SK-N-SH (cell line): Measurements from ENCODE around the gene ADPRHL1. TPM values are rescaled to one million over a fixed set of nuclear protein-coding genes. Genes with fewer than 3 reads are reported as not detected.

Experiments used
- CTCF ChIA-PET: fragments of 300-600, 350-600 bp; formaldehyde crosslinking; extraction: SDS; loops from one replicate; lab custom pipeline; 2021; lab: Yijun Ruan, JAX
- POLR2A ChIA-PET: fragments of 350-600 bp; sonication (Branson Sonifier 250); formaldehyde crosslinking; extraction: SDS; loops from one replicate; lab custom pipeline; 2020; ENCODE audit warnings: antibody characterized with exemption, inconsistent platforms; lab: Yijun Ruan, JAX
- DNase-seq: peaks from one replicate; pipeline ENCODE4 v3.0.0; 2012
- H2AFZ ChIP-seq: fragments of 200-600 bp; sonication (generic); 2 replicates; pipeline ENCODE4 v1.8.1; 2016; ENCODE audit warnings: antibody characterized with exemption, mild to moderate bottlenecking, low read depth
- H3F3A ChIP-seq: fragments of 200-600 bp; sonication (generic); replicated peaks from 2 replicates; pipeline ENCODE3; 2016; ENCODE audit warnings: antibody characterized with exemption, mild to moderate bottlenecking; ENCODE audit not compliant: insufficient read depth
- H3K27ac ChIP-seq, 2 experiments: fragments of 200-500 bp in 1 of 2; fragments of 200-600 bp in 1 of 2; sonication (Bioruptor generic) in 1 of 2; sonication (generic), shearing (Covaris generic) in 1 of 2; 2 replicates each; pipeline versions ENCODE4 v1.5.1 to v1.6.1; 2014 to 2016; ENCODE audit warnings: low read depth in 2 of 2, inconsistent platforms in 1 of 2, low read length in 1 of 2, mild to moderate bottlenecking in 1 of 2, mixed read lengths in 1 of 2
- H3K27me3 ChIP-seq: fragments of 200-600 bp; sonication (generic), shearing (Covaris generic); 2 replicates; pipeline ENCODE4 v1.6.1; 2016; ENCODE audit warnings: mixed run types; ENCODE audit not compliant: insufficient read depth
- H3K36me3 ChIP-seq, 2 experiments: fragments of 200-500 bp in 1 of 2; fragments of 200-600 bp in 1 of 2; sonication (Bioruptor generic) in 1 of 2; sonication (generic) in 1 of 2; replicated peaks in 1 of 2; 2 replicates each; pipeline versions ENCODE3 to v1.5.1; 2014 to 2016; ENCODE audit warnings: low read length in 1 of 2, mild to moderate bottlenecking in 1 of 2; ENCODE audit not compliant: insufficient read depth in 2 of 2, control insufficient read depth in 1 of 2
- H3K4me1 ChIP-seq, 2 experiments: fragments of 200-500 bp in 1 of 2; fragments of 200-600 bp in 1 of 2; sonication (Bioruptor generic) in 1 of 2; sonication (generic), shearing (Covaris generic) in 1 of 2; 2 replicates each; pipeline versions ENCODE4 v1.5.1 to v1.6.1; 2014 to 2016; ENCODE audit warnings: low read depth in 1 of 2, low read length in 1 of 2, mixed run types in 1 of 2; ENCODE audit not compliant: insufficient read depth in 2 of 2, control insufficient read depth in 1 of 2
- H3K4me2 ChIP-seq: fragments of 200-600 bp; sonication (generic), shearing (Covaris generic); 2 replicates; pipeline ENCODE4 v1.6.1; 2017; ENCODE audit warnings: mixed run types
- H3K4me3 ChIP-seq, 2 experiments: fragments of 200-500 bp in 1 of 2; fragments of 200-600 bp in 1 of 2; sonication (Bioruptor generic) in 1 of 2; sonication (generic), shearing (Covaris generic) in 1 of 2; 2 replicates each; pipeline versions ENCODE4 v1.5.1 to v1.8.1; 2014 to 2016; ENCODE audit warnings: low read depth in 2 of 2, inconsistent platforms in 1 of 2, low read length in 1 of 2, mild to moderate bottlenecking in 1 of 2, mixed read lengths in 1 of 2, moderate library complexity in 1 of 2
- H3K79me2 ChIP-seq: fragments of 200-600 bp; sonication (generic); 2 replicates; pipeline ENCODE4 v1.8.1; 2017; ENCODE audit warnings: mild to moderate bottlenecking; ENCODE audit not compliant: insufficient read depth
- H3K9ac ChIP-seq: fragments of 200-600 bp; sonication (generic); 2 replicates; pipeline ENCODE4 v1.6.1; 2017; ENCODE audit warnings: mixed run types
- H3K9me2 ChIP-seq: fragments of 200-600 bp; sonication (generic); 2 replicates; pipeline ENCODE4 v1.6.1; 2017; ENCODE audit warnings: mixed run types
- H3K9me3 ChIP-seq: fragments of 200-600 bp; sonication (generic); 2 replicates; pipeline ENCODE4 v1.6.1; 2017; ENCODE audit warnings: mixed run types, mild to moderate bottlenecking, moderate library complexity
- H4K20me1 ChIP-seq: fragments of 200-600 bp; sonication (generic); 2 replicates; pipeline ENCODE4 v1.6.1; 2017; ENCODE audit warnings: mild to moderate bottlenecking, mixed run types; ENCODE audit not compliant: insufficient read depth
- EP300 ChIP-seq, 2 experiments: IDR thresholded peaks; 2 replicates each; pipeline versions ENCODE4 v1.4.0 to v1.6.1; 2012; ENCODE audit warnings: borderline replicate concordance in 1 of 2, low read depth in 1 of 2, low read length in 1 of 2
- FOSL2 ChIP-seq: IDR thresholded peaks from 2 replicates; pipeline ENCODE4 v1.4.0; 2012; ENCODE audit warnings: low read depth, mild to moderate bottlenecking, moderate library complexity, borderline replicate concordance
- FOXM1 ChIP-seq: IDR thresholded peaks from 2 replicates; pipeline ENCODE4 v1.4.0; 2012; ENCODE audit warnings: low read depth, mild to moderate bottlenecking
- GABPA ChIP-seq: IDR thresholded peaks from 2 replicates; pipeline ENCODE4 v1.4.0; 2012; ENCODE audit warnings: low read depth, mild to moderate bottlenecking
- MEF2A ChIP-seq: IDR thresholded peaks from 2 replicates; pipeline ENCODE4 v1.4.0; 2012; ENCODE audit warnings: low read depth, borderline replicate concordance
- MXI1 ChIP-seq: IDR thresholded peaks from 2 replicates; pipeline ENCODE4 v1.6.1; 2012; ENCODE audit warnings: mild to moderate bottlenecking, low read depth, low read length, improper control_type of control experiment
- NRF1 ChIP-seq: IDR thresholded peaks from 2 replicates; pipeline ENCODE4 v1.6.1; 2012; ENCODE audit warnings: low read depth, mild to moderate bottlenecking, low read length
- RXRA ChIP-seq: IDR thresholded peaks from 2 replicates; pipeline ENCODE4 v1.4.0; 2012; ENCODE audit warnings: low read depth, mild to moderate bottlenecking, borderline replicate concordance
- TCF12 ChIP-seq: IDR thresholded peaks from 2 replicates; pipeline ENCODE4 v1.4.0; 2012
- TEAD4 ChIP-seq: IDR thresholded peaks from 2 replicates; pipeline ENCODE4 v1.4.0; 2012; ENCODE audit warnings: mild to moderate bottlenecking, borderline replicate concordance; ENCODE audit not compliant: insufficient read depth
- YY1 ChIP-seq: IDR thresholded peaks from 2 replicates; pipeline ENCODE4 v1.4.0; 2012; ENCODE audit warnings: low read depth, mild to moderate bottlenecking
- WGBS: methylation state at CpG from one replicate; pipeline ENCODE4 v1.1.6; 2017; ENCODE audit warnings: low lambda C conversion rate; 5-methylcytosine and 5-hydroxymethylcytosine counted together
- polyA plus RNA-seq, 3 experiments: library from polyadenylated mRNA; depleted of rRNA; stranded (reverse); fragments of >200 nt; gene quantifications; 2 replicates each; pipeline ENCODE4 v1.2.3, GENCODE V29; 2012
- TF ChIP-seq, protein P1 (sequence below): fragments of 150-350 bp; IDR thresholded peaks from 2 replicates; pipeline ENCODE4 v1.6.1; 2016; ENCODE audit warnings: mild to moderate bottlenecking, low read depth, low read length
- TF ChIP-seq, protein P2 (sequence below): IDR thresholded peaks from 2 replicates; pipeline ENCODE4 v1.4.0; 2012; ENCODE audit warnings: low read depth
- TF ChIP-seq, protein P3 (sequence below): fragments of 150-350 bp; IDR thresholded peaks from 2 replicates; pipeline ENCODE4 v1.6.1; 2017; ENCODE audit warnings: antibody characterized with exemption, low read length, low read depth, borderline replicate concordance
- TF ChIP-seq, protein P4 (sequence below): IDR thresholded peaks from 2 replicates; pipeline ENCODE4 v1.4.0; 2012; ENCODE audit warnings: low read depth, borderline replicate concordance
- TF ChIP-seq, protein P5 (sequence below): IDR thresholded peaks from 2 replicates; pipeline ENCODE4 v1.6.1; 2012; ENCODE audit warnings: mild to moderate bottlenecking, low read depth, low read length, moderate library complexity
- TF ChIP-seq, protein P6 (sequence below): IDR thresholded peaks from 2 replicates; pipeline ENCODE4; 2012

The ADPRHL1 gene
- polyA plus RNA-seq, 1 of the 3 experiments (the other 2 are of a cell fraction): 1.0 TPM

DNA sequence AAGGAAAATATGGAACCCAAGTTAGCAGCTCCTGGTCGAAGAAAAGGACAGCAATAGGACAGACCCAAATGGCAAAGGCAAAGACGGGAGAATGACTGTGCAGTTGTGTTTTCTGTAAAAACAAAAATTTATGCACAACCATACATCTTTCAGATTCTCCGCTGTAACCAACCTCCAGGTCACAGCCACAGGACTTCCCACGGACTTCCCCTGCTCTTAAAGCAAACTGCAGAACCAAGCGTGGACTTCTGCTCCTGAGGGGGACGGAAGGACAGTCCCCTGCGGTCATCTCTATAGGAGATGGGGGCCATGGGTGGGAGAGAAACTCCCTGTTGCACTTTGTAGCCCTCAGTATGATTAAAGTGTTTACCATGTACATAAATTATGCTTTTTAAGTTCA, 91.9 kb downstream of the ADPRHL1 start:
- Histone ChIP-seq H3K79me2 (peaks cover 5% of the 10 kb centered on the region; the same call in 1 of the 2 replicates), H3K4me2 (no peak overlapping the region), H3K9ac (no peak overlapping the region), H3K27ac (no peak overlapping the region), H3K4me3 (no peak overlapping the region), H3K36me3 (no peaks in the 10 kb centered on the region), H4K20me1 (no peaks in the 10 kb centered on the region), H3K4me1 (peaks cover 0 to 12% of the 10 kb centered on the region in 2 experiments; a peak in 1 of 4 replicates), H3K9me3 (no peaks in the 10 kb centered on the region), H3K9me2 (no peaks in the 10 kb centered on the region), H3K27me3 (no peaks in the 10 kb centered on the region), H2AFZ (no peak overlapping the region), H3F3A (peaks cover 3% of the 10 kb centered on the region)
- TF ChIP-seq RXRA: no peak
- TF ChIP-seq, protein P1, sequence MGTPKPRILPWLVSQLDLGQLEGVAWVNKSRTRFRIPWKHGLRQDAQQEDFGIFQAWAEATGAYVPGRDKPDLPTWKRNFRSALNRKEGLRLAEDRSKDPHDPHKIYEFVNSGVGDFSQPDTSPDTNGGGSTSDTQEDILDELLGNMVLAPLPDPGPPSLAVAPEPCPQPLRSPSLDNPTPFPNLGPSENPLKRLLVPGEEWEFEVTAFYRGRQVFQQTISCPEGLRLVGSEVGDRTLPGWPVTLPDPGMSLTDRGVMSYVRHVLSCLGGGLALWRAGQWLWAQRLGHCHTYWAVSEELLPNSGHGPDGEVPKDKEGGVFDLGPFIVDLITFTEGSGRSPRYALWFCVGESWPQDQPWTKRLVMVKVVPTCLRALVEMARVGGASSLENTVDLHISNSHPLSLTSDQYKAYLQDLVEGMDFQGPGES: no peak
- TF ChIP-seq, protein P2, sequence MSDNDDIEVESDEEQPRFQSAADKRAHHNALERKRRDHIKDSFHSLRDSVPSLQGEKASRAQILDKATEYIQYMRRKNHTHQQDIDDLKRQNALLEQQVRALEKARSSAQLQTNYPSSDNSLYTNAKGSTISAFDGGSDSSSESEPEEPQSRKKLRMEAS: no peak
- no peak for TF ChIP-seq TEAD4
- TF ChIP-seq TCF12: no peak
- TF ChIP-seq, protein P3, sequence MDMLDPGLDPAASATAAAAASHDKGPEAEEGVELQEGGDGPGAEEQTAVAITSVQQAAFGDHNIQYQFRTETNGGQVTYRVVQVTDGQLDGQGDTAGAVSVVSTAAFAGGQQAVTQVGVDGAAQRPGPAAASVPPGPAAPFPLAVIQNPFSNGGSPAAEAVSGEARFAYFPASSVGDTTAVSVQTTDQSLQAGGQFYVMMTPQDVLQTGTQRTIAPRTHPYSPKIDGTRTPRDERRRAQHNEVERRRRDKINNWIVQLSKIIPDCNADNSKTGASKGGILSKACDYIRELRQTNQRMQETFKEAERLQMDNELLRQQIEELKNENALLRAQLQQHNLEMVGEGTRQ: no peak
- TF ChIP-seq FOXM1: no peak
- TF ChIP-seq, protein P4, sequence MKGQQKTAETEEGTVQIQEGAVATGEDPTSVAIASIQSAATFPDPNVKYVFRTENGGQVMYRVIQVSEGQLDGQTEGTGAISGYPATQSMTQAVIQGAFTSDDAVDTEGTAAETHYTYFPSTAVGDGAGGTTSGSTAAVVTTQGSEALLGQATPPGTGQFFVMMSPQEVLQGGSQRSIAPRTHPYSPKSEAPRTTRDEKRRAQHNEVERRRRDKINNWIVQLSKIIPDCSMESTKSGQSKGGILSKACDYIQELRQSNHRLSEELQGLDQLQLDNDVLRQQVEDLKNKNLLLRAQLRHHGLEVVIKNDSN: no peak
- no peak for TF ChIP-seq YY1
- no peak for TF ChIP-seq MEF2A
- TF ChIP-seq GABPA: no peak
- TF ChIP-seq, protein P5, sequence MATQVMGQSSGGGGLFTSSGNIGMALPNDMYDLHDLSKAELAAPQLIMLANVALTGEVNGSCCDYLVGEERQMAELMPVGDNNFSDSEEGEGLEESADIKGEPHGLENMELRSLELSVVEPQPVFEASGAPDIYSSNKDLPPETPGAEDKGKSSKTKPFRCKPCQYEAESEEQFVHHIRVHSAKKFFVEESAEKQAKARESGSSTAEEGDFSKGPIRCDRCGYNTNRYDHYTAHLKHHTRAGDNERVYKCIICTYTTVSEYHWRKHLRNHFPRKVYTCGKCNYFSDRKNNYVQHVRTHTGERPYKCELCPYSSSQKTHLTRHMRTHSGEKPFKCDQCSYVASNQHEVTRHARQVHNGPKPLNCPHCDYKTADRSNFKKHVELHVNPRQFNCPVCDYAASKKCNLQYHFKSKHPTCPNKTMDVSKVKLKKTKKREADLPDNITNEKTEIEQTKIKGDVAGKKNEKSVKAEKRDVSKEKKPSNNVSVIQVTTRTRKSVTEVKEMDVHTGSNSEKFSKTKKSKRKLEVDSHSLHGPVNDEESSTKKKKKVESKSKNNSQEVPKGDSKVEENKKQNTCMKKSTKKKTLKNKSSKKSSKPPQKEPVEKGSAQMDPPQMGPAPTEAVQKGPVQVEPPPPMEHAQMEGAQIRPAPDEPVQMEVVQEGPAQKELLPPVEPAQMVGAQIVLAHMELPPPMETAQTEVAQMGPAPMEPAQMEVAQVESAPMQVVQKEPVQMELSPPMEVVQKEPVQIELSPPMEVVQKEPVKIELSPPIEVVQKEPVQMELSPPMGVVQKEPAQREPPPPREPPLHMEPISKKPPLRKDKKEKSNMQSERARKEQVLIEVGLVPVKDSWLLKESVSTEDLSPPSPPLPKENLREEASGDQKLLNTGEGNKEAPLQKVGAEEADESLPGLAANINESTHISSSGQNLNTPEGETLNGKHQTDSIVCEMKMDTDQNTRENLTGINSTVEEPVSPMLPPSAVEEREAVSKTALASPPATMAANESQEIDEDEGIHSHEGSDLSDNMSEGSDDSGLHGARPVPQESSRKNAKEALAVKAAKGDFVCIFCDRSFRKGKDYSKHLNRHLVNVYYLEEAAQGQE: no peak
- TF ChIP-seq, protein P6, sequence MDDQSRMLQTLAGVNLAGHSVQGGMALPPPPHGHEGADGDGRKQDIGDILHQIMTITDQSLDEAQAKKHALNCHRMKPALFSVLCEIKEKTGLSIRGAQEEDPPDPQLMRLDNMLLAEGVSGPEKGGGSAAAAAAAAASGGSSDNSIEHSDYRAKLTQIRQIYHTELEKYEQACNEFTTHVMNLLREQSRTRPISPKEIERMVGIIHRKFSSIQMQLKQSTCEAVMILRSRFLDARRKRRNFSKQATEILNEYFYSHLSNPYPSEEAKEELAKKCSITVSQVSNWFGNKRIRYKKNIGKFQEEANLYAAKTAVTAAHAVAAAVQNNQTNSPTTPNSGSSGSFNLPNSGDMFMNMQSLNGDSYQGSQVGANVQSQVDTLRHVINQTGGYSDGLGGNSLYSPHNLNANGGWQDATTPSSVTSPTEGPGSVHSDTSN: no peak
- no peak for TF ChIP-seq FOSL2
- no peak for TF ChIP-seq MXI1
- TF ChIP-seq NRF1: no peak
- no peak for TF ChIP-seq EP300 (IDR thresholded peaks at IDR 0.05; ENCODE audit: borderline replicate concordance in 1 of 2, low read depth in 1 of 2, low read length in 1 of 2)
- no peak for DNase-seq
- CTCF ChIA-PET: no interaction called here
- POLR2A ChIA-PET: interaction anchor here (0.5 kb wide), 1 partner anchor 553 kb away, joined by 3 read pairs; no protein-coding TSS in a partner anchor
- WGBS: 96% methylated on average over 7 of the region's 7 CpGs
